GM19438 (cell line): ENCODE data around the gene CFLAR.
A peak's percentile ranks its signal among the peaks of the same experiment; 100 is the strongest.
"Not testable (repeated sequence)": the region's sequence is repeated elsewhere in the genome, so short reads cannot be mapped to it uniquely, and the experiment has no call there.

Experiments
- ATAC-seq: cut with Tn5 transposase; IDR thresholded peaks from one replicate; pipeline ENCODE4 v1.9.1; 2021; ENCODE audit warnings: low read depth; ENCODE audit not compliant: unreplicated experiment

Gene CFLAR

GRCh38 chr2:201118121-201118960, 2.4 kb downstream of the CFLAR start:
- ATAC-seq = peak; percentile 41

GRCh38 chr2:201118961-201119854, 3.2 kb downstream of the CFLAR start:
- no peak for ATAC-seq

- ATAC-seq = no peak
Measured at GRCh38 chr2:201122276-201122675, 6.3 kb downstream of the CFLAR start.

- ATAC-seq = peak; percentile 18
Measured at GRCh38 chr2:201126308-201127151, 10.6 kb downstream of the CFLAR start.

- no peak for ATAC-seq
Measured at GRCh38 chr2:201127152-201127511, 11.2 kb downstream of the CFLAR start.

GRCh38 chr2:201127570-201127969, 11.6 kb downstream of the CFLAR start:
- no peak for ATAC-seq

GRCh38 chr2:201128033-201128432, 12.1 kb downstream of the CFLAR start:
- no peak for ATAC-seq

- ATAC-seq = no peak
Measured at GRCh38 chr2:201128933-201129505, 13.1 kb downstream of the CFLAR start.

- ATAC-seq = no peak
Measured at GRCh38 chr2:201130524-201131186, 14.7 kb downstream of the CFLAR start.

GRCh38 chr2:201132518-201132917, 16.6 kb downstream of the CFLAR start:
- ATAC-seq = no peak

- no peak for ATAC-seq
Measured at GRCh38 chr2:201135386-201135785, 19.4 kb downstream of the CFLAR start.

GRCh38 chr2:201136889-201137321, 20.9 kb downstream of the CFLAR start:
- ATAC-seq = no peak

- no peak for ATAC-seq
Measured at GRCh38 chr2:201137505-201138400, 21.8 kb downstream of the CFLAR start.

GRCh38 chr2:201138401-201138970, 22.5 kb downstream of the CFLAR start:
- no peak for ATAC-seq

- ATAC-seq = not testable (repeated sequence)
Measured at GRCh38 chr2:201138986-201139781, 23.2 kb downstream of the CFLAR start.

- no peak for ATAC-seq
Measured at GRCh38 chr2:201139836-201140604, 24.1 kb downstream of the CFLAR start.
